ENCODE results near the gene DSCAM. TPM values are rescaled to one million over a fixed set of nuclear protein-coding genes. Genes with fewer than 3 reads are reported as not detected.

Gene DSCAM
- polyA plus RNA-seq, 3 donors = not detected

DNA sequence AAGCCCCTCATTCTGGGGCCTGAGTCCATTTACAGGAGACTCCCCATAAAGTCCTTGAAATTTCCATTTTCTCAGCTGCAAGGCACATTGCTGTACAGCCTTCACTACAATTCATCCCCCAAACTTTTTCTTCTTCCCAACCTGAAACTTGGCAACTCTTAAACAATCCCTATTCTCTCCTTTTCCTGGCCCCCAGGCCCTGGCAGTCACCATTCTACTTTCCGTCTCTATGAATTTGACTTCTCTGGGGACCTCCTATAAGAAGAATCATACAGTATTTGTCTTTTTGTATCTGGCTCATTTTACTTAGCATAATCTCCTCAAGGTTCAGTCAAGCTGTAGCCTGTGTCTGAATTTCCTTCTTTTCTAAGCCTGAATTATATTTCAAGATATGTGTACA, 646.8 kb downstream of the DSCAM start:
- no peaks in the 10 kb centered on the region for H3K79me2 ChIP-seq (ENCODE audit: insufficient read depth, low read length)
- H3K27me3 Mint-ChIP-seq (ENCODE audit: low read depth in 3 of 3) = peaks cover 0 to 3% (median 0%) of the 10 kb centered on the region in 3 donors
- H3K9me3 ChIP-seq (replicated peaks in 1 of 2; ENCODE audit: control insufficient read depth in 1 of 2, insufficient read depth in 1 of 2, low read length in 2 of 2) = peaks cover 11% of the 10 kb centered on the region in 2 donors
- intact Hi-C loops (cut with micrococcal nuclease) = no loop called here
- H2AFZ ChIP-seq (ENCODE audit: insufficient read depth, low read depth, low read length, poor library complexity, severe bottlenecking) = no peak overlapping the region
- no peak for DNase-seq
- no peak overlapping the region for H3K27ac Mint-ChIP-seq
- TF ChIP-seq, protein P1, sequence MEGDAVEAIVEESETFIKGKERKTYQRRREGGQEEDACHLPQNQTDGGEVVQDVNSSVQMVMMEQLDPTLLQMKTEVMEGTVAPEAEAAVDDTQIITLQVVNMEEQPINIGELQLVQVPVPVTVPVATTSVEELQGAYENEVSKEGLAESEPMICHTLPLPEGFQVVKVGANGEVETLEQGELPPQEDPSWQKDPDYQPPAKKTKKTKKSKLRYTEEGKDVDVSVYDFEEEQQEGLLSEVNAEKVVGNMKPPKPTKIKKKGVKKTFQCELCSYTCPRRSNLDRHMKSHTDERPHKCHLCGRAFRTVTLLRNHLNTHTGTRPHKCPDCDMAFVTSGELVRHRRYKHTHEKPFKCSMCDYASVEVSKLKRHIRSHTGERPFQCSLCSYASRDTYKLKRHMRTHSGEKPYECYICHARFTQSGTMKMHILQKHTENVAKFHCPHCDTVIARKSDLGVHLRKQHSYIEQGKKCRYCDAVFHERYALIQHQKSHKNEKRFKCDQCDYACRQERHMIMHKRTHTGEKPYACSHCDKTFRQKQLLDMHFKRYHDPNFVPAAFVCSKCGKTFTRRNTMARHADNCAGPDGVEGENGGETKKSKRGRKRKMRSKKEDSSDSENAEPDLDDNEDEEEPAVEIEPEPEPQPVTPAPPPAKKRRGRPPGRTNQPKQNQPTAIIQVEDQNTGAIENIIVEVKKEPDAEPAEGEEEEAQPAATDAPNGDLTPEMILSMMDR (IDR thresholded peaks at IDR 0.05) = no peak
- no peak overlapping the region for H3K4me2 ChIP-seq (replicated peaks; ENCODE audit: extremely low read depth, low read length, poor library complexity, severe bottlenecking)
- H3K27me3 ChIP-seq (ENCODE audit: control insufficient read depth in 2 of 2, insufficient read depth in 2 of 2, low read length in 2 of 2) = no peaks in the 10 kb centered on the region
- H3K9ac ChIP-seq (ENCODE audit: insufficient read depth, low read length, poor library complexity, severe bottlenecking) = no peak overlapping the region
- H3K27ac ChIP-seq (ENCODE audit: low read depth in 1 of 2, low read length in 2 of 2) = no peak overlapping the region
- H3K9me3 Mint-ChIP-seq = peaks cover 4 to 30% (median 13%) of the 10 kb centered on the region in 7 donors
- H3K36me3 Mint-ChIP-seq = no peaks in the 10 kb centered on the region
- no peaks in the 10 kb centered on the region for H3K4me1 Mint-ChIP-seq
- H3K4me3 Mint-ChIP-seq = no peak overlapping the region
- no peak overlapping the region for H3K4me3 ChIP-seq (replicated peaks in 1 of 3; ENCODE audit: low read depth in 2 of 3, low read length in 3 of 3)
- 100% methylated on average over 1 of the region's 1 CpG for WGBS (ENCODE audit: insufficient coverage)
- no peaks in the 10 kb centered on the region for H4K20me1 ChIP-seq (ENCODE audit: insufficient read depth, low read length)
- H3K4me1 ChIP-seq (ENCODE audit: control insufficient read depth in 1 of 2, insufficient read depth in 2 of 2, low read length in 2 of 2) = no peaks in the 10 kb centered on the region
- H3K36me3 ChIP-seq (replicated peaks in 1 of 2; ENCODE audit: control insufficient read depth in 1 of 2, insufficient read depth in 2 of 2, low read length in 2 of 2) = no peaks in the 10 kb centered on the region

GRCh38 chr21:40194185-40194980, 652.6 kb downstream of the DSCAM start:
- H3K4me2 ChIP-seq (replicated peaks; ENCODE audit: extremely low read depth, low read length, poor library complexity, severe bottlenecking) = no peak overlapping the region
- DNase-seq = no peak
- WGBS (ENCODE audit: insufficient coverage) = 91% methylated on average over 1 of the region's 4 CpGs
- no peak overlapping the region for H3K4me3 ChIP-seq (replicated peaks in 1 of 3; ENCODE audit: low read depth in 2 of 3, low read length in 3 of 3)
- TF ChIP-seq, protein P1 (IDR thresholded peaks at IDR 0.05) = no peak
- Mint-ChIP-seq H3K27me3 (ENCODE audit: low read depth in 3 of 3) (no peaks in the 10 kb centered on the region), H3K4me3 (no peak overlapping the region), H3K4me1 (no peaks in the 10 kb centered on the region), H3K9me3 (peaks cover 9 to 48% (median 20%) of the 10 kb centered on the region in 7 donors), H3K27ac (no peak overlapping the region), H3K36me3 (no peaks in the 10 kb centered on the region)
- H3K9me3 ChIP-seq (replicated peaks in 1 of 2; ENCODE audit: control insufficient read depth in 1 of 2, insufficient read depth in 1 of 2, low read length in 2 of 2) = peaks cover 14 to 24% of the 10 kb centered on the region in 2 donors
- no peak overlapping the region for H3K9ac ChIP-seq (ENCODE audit: insufficient read depth, low read length, poor library complexity, severe bottlenecking)
- no peak overlapping the region for H3K27ac ChIP-seq (ENCODE audit: low read depth in 1 of 2, low read length in 2 of 2)
- no peak overlapping the region for H2AFZ ChIP-seq (ENCODE audit: insufficient read depth, low read depth, low read length, poor library complexity, severe bottlenecking)
- no peaks in the 10 kb centered on the region for H4K20me1 ChIP-seq (ENCODE audit: insufficient read depth, low read length)
- intact Hi-C loops (cut with micrococcal nuclease) = no loop called here
- H3K4me1 ChIP-seq (ENCODE audit: control insufficient read depth in 1 of 2, insufficient read depth in 2 of 2, low read length in 2 of 2) = no peaks in the 10 kb centered on the region
- H3K27me3 ChIP-seq (ENCODE audit: control insufficient read depth in 2 of 2, insufficient read depth in 2 of 2, low read length in 2 of 2) = no peaks in the 10 kb centered on the region
- H3K36me3 ChIP-seq (replicated peaks in 1 of 2; ENCODE audit: control insufficient read depth in 1 of 2, insufficient read depth in 2 of 2, low read length in 2 of 2) = no peaks in the 10 kb centered on the region
- H3K79me2 ChIP-seq (ENCODE audit: insufficient read depth, low read length) = no peaks in the 10 kb centered on the region
